ENCODE measurements around the gene DDR1.

GRCh38 chr6:30900863-30901417, 16.6 kb downstream of the DDR1 start:
- no peak for TF ChIP-seq PATZ1 (CRISPR knock-in tag; IDR thresholded peaks at IDR 0.05; ENCODE audit: borderline replicate concordance)
- no peak for TF ChIP-seq RARB (CRISPR knock-in tag; IDR thresholded peaks at IDR 0.05)
- no peak for TF ChIP-seq ZNF70 (CRISPR knock-in tag; IDR thresholded peaks at IDR 0.05)
- TF ChIP-seq ZFP3 (CRISPR knock-in tag; IDR thresholded peaks at IDR 0.05) = no peak
- no peak for TF ChIP-seq BACH2 (CRISPR knock-in tag; IDR thresholded peaks at IDR 0.05; ENCODE audit: borderline replicate concordance)
- TF ChIP-seq OSR1 (CRISPR knock-in tag; IDR thresholded peaks at IDR 0.05) = no peak
- TF ChIP-seq ZFP30 (CRISPR knock-in tag; IDR thresholded peaks at IDR 0.05) = no peak
- TF ChIP-seq ESRRG (CRISPR knock-in tag; IDR thresholded peaks at IDR 0.05) = no peak
- no peak for TF ChIP-seq TOX (CRISPR knock-in tag; IDR thresholded peaks at IDR 0.05; ENCODE audit: borderline replicate concordance)
